ENCODE results near the gene TXNL1.

DNA sequence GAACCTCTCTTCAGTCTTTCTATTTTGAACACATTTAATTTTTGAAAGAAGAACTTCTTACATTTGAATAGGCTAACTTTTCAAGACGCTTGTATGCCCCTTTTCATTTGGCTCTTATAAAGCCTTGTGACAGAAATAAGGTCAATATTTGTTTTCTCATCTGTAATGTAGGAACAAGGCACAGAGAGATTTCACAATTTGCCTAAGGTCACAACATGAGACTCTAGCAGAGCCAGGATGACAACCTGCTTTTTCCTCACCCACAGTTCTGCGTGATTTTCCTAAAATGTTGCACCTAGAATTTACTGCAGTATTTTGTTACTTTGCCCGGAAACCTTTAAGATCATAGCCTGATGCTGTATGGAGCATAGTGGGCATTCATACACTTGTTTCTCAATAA lies 67.4 kb downstream of the TXNL1 start:
- TF ChIP-seq, protein P1, sequence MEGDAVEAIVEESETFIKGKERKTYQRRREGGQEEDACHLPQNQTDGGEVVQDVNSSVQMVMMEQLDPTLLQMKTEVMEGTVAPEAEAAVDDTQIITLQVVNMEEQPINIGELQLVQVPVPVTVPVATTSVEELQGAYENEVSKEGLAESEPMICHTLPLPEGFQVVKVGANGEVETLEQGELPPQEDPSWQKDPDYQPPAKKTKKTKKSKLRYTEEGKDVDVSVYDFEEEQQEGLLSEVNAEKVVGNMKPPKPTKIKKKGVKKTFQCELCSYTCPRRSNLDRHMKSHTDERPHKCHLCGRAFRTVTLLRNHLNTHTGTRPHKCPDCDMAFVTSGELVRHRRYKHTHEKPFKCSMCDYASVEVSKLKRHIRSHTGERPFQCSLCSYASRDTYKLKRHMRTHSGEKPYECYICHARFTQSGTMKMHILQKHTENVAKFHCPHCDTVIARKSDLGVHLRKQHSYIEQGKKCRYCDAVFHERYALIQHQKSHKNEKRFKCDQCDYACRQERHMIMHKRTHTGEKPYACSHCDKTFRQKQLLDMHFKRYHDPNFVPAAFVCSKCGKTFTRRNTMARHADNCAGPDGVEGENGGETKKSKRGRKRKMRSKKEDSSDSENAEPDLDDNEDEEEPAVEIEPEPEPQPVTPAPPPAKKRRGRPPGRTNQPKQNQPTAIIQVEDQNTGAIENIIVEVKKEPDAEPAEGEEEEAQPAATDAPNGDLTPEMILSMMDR (IDR thresholded peaks at IDR 0.05) = no peak
- no peak for TF ChIP-seq POLR2A (IDR thresholded peaks at IDR 0.05)
